ENCODE results near the gene CDH4.

CDH4 gene

GRCh38 chr20:61877776-61878477 lies 625.9 kb downstream of the CDH4 start:
- no peak for DNase-seq

- no peak for DNase-seq
Observed at GRCh38 chr20:61878478-61879302, 626.6 kb downstream of the CDH4 start.

- no peak for DNase-seq
Observed at GRCh38 chr20:61879303-61879620, 627.2 kb downstream of the CDH4 start.

GRCh38 chr20:61879694-61880093 lies 627.6 kb downstream of the CDH4 start:
- no peak for DNase-seq

GRCh38 chr20:61880706-61881105 lies 628.6 kb downstream of the CDH4 start:
- no peak for DNase-seq

GRCh38 chr20:61881416-61881815 lies 629.4 kb downstream of the CDH4 start:
- DNase-seq: no peak

GRCh38 chr20:61881861-61882260 lies 629.8 kb downstream of the CDH4 start:
- no peak for DNase-seq

- no peak for DNase-seq
Observed at GRCh38 chr20:61882716-61883615, 630.9 kb downstream of the CDH4 start.

GRCh38 chr20:61883857-61884393 lies 631.9 kb downstream of the CDH4 start:
- no peak for DNase-seq

GRCh38 chr20:61884571-61885389 lies 632.7 kb downstream of the CDH4 start:
- no peak for DNase-seq

- DNase-seq: no peak
Observed at GRCh38 chr20:61885759-61886715, 634.0 kb downstream of the CDH4 start.

GRCh38 chr20:61886721-61887595 lies 634.9 kb downstream of the CDH4 start:
- peak; percentile 25 for DNase-seq

- DNase-seq: no peak
Observed at GRCh38 chr20:61887596-61888093, 635.6 kb downstream of the CDH4 start.

GRCh38 chr20:61888101-61888865 lies 636.2 kb downstream of the CDH4 start:
- no peak for DNase-seq

- DNase-seq: no peak
Observed at GRCh38 chr20:61889659-61890058, 637.6 kb downstream of the CDH4 start.

GRCh38 chr20:61890210-61890609 lies 638.1 kb downstream of the CDH4 start:
- no peak for DNase-seq

GRCh38 chr20:61891476-61891875 lies 639.4 kb downstream of the CDH4 start:
- no peak for DNase-seq

GRCh38 chr20:61891916-61892649 lies 640.0 kb downstream of the CDH4 start:
- no peak for DNase-seq

All from CD4-positive, alpha-beta T cell treated with Interleukin-17A for 1 hour (primary cell).